ENCODE measurements around the gene P2RY14.
A peak's percentile ranks its signal among the peaks of the same experiment; 100 is the strongest.
"Not testable (repeated sequence)": the region's sequence is repeated elsewhere in the genome, so short reads cannot be mapped to it uniquely, and the experiment has no call there.

Gene P2RY14

GRCh38 chr3:151259664-151260063 lies 18.7 kb downstream of the P2RY14 start:
- DNase-seq (ENCODE audit: low spot score) = no peak

- DNase-seq (ENCODE audit: low spot score) = no peak
Measured at GRCh38 chr3:151256749-151257148, 21.6 kb downstream of the P2RY14 start.

DNA sequence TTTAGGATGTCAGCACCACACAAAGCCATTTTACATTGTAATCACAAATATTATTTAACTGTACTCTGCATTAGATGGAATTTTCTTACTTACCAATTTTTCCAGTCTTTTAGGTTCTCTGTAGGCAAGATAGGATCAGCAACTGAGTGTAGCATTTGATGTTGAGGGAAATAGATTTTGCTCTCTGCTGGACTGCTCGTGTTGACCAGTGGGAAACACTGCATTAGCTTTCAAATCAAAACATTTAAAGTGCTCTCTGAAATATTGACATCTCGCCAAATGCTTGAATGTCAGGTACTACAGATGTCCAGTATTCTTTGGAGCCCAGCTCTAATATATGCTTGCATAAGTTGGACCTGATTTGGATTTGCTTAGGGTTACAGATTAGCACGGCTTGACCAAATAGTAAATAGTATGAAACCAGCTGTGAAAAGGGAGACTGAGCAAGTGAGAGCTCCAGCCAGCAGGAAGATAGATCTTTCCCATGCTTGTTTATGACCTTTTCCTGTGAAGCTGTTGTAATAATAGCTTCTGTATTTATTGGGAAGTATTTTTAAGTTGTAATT lies 29.5 kb downstream of the P2RY14 start:
- DNase-seq (ENCODE audit: low spot score) = no peak

- not testable (repeated sequence) for DNase-seq (ENCODE audit: low spot score)
Measured at GRCh38 chr3:151242006-151242405, 36.3 kb downstream of the P2RY14 start.

- DNase-seq (ENCODE audit: low spot score) = no peak
Measured at GRCh38 chr3:151236736-151237135, 41.6 kb downstream of the P2RY14 start.

- DNase-seq (ENCODE audit: low spot score) = no peak
Measured at GRCh38 chr3:151236316-151236715, 42.0 kb downstream of the P2RY14 start.

DNA sequence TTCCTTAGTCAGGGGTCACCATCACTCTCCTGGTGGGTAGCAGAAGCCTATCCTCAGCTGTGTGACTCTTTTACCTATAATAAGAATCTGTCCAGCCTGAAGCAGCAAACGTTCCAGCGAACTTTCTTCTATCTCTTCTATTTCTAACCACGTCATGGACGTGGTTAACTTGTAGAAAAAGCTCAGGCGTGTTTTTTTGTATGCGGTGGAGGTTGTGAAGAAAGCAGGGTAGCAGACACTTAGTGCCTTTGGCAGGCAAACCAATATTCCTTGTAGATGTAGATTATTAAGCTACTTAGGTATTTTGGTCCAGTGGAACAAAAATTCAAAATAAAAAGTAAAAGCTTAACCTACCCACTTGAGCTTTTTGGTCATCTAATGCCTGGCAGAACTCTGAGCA lies 43.5 kb downstream of the P2RY14 start:
- no peak for DNase-seq (ENCODE audit: low spot score)

- DNase-seq (ENCODE audit: low spot score) = no peak
Measured at GRCh38 chr3:151232991-151233390, 45.4 kb downstream of the P2RY14 start.

- not testable (repeated sequence) for DNase-seq (ENCODE audit: low spot score)
Measured at GRCh38 chr3:151232403-151232802, 45.9 kb downstream of the P2RY14 start.

GRCh38 chr3:151230646-151231045 lies 47.7 kb downstream of the P2RY14 start:
- peak; percentile 52 for DNase-seq (ENCODE audit: low spot score)

DNA sequence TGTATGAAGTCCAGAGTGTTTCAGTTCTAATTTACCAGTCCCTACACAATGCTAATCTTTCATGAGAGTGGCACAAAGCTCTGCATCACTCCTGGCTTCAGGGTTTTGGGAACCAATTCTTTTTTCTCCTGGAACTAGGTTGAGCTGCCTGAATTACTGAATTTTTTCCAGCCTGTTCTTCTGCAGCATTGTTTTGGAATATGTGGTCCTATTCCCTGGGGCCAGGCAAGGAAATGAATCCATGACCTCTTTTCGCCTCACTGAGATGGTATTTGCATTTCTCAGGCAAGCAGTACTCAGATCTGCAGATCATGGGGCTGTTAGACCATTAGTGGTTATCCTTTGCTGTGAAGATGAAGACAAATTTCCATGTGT lies 49.7 kb downstream of the P2RY14 start:
- DNase-seq (ENCODE audit: low spot score) = peak; percentile 36

DNA sequence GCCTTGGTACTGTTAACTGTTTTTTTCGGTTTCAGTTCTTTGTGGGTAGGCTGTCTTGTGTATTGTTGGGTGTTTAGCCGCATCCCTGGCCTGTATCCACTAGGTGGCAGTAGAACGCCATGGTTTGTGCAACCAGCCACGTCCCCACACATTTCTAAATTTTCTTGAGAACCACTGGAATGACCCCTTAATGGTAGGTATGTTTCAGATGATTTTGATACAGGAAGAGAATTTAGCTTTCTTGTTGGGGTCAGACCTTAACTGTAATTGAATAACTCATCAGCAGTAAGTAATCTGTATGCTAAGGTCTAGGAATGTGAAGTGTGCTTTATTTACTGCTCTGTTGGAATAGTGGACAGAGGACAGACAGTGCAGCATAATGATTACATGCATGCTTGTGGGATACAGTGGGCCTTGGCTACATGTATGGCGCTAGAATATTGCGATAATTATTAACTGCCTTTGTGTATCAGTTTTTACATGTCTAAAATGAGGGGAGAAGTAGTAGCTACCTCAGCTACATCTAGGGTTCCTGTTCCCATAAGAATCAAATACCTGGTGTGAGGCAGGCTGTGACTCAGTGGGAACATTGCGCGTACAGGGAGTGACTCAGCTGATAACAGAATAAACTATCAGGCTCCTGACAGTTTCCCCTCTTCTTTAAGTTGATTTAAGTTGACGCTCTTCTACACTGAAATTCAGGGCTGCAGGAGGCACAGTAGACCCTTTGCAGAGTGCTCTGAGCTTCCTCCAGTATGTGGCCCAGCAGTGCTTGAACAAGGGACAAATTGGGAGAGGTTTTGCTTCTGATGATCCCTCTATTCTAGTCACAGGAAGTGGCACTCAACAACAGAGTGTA lies 50.3 kb downstream of the P2RY14 start:
- peak; percentile 89 for DNase-seq (ENCODE audit: low spot score)

DNA sequence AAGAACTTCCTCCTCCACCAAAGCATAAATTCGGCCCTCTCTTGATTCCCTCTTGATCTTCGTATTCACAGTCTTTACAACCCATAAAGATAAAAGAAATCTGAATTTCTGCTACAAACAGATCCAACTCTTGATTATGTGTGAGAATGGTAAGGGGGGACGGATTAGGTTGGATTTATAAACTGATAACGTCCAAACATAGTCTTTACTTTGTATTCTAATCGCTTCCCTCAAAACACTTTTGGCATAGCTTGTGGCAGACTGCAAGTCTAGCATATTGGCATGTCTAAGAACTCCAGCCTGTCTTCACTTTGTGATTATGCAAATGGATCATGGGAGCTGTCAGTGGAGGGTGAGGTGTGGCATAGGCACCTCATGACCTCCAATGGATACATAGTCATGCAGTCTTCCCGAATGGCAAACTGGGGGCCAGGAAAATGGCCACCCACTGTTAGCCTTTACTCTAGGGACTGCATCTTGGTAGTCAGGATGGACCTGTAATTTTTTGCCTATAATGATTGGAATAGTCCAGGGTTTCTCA lies 51.0 kb downstream of the P2RY14 start:
- DNase-seq (ENCODE audit: low spot score) = no peak

GRCh38 chr3:151226825-151227224 lies 51.5 kb downstream of the P2RY14 start:
- no peak for DNase-seq (ENCODE audit: low spot score)

- no peak for DNase-seq (ENCODE audit: low spot score)
Measured at GRCh38 chr3:151226088-151226563, 52.2 kb downstream of the P2RY14 start.

- no peak for DNase-seq (ENCODE audit: low spot score)
Measured at GRCh38 chr3:151225040-151225975, 53.0 kb downstream of the P2RY14 start.

DNA sequence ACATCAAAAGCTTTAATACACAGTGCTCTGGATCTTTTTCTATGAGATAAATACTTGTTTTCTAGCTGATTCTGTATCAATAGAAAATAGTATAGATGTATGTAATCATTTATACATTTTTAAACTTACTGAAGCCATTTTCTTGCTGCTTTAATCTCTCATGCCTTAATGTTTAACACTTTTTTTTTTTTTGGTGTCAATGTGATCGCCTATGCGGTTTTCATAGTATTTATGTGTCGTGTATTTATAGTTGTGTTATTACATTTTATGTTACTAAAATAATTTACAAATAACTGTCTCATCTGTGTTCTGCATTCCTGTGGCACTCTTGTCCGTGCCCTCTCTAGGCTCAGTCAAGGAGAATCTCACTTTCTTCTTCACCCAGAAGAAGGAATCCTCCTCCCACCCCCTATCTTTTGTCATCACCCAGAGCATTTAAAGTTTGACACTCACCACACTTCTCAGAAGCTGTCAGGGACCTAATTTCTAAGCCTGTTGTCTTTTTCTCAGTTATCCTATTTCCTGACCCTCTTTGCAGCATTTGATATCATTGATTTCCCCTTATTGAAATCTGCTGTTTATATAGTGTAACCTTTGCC lies 54.0 kb downstream of the P2RY14 start:
- DNase-seq (ENCODE audit: low spot score) = no peak

DNA sequence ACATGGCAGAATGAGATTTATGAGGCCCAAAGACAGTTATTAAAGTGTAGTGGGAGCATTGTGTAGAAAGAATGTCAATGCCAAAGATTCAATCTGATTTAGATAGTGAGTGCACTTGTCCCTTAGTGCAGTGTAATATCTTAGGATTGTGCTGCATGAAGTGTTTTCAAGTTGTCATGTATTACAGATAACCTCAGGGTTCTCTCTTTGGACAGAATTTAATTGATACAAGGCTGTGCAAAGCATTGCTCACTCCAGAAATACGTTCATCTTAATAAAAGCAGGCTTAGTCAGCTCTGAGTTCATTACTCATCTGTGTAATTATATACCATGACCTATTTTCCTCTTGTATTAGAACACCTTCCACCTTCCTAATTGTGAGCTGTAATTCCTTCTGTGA lies 59.3 kb downstream of the P2RY14 start:
- DNase-seq (ENCODE audit: low spot score) = no peak

GRCh38 chr3:151218136-151218535 lies 60.2 kb downstream of the P2RY14 start:
- DNase-seq (ENCODE audit: low spot score) = no peak

DNA sequence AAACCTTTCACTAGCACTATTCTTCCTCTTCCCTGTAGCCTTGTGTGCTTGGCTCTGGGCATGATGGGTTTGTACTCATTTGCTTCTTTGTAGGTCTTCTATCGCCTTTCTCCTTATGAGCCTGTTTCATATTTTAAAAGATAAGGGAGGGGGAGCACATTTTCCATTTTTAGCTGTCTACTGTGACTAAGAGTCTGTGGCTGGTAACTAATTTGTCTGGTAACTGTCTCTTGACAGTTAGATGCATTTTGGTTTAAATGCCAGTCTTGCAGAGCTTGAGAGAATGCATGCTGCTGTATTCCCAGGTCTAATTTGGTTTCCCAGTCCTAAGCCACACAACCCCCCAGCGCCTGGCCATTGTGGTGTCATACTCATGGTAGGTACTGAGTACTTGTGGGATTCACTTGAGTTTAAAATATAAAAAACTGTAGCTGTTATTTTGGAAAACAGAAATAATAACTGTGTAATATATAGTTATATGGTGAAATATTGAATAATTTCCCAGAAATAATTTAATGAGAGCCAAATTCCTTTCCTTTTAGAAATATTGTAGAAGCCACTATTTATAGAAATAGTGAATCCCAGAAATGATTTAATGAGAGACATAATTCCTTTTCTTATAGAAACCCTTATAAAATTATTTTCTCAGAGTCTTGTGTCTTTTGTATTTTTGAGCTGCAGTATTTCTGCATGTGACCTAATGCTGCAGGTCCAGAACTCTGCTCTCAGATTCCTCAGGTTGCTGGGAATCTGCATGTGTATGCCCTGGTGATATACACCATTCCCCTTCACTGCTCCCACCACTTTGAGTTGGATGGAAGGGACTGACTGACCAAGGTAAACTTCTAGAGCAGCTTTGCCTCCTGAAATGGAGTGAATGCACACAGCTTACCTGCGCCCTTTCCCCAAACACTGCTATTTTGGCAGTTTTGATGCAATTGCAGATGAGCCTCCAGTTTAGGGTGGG lies 61.4 kb downstream of the P2RY14 start:
- no peak for DNase-seq (ENCODE audit: low spot score)

DNA sequence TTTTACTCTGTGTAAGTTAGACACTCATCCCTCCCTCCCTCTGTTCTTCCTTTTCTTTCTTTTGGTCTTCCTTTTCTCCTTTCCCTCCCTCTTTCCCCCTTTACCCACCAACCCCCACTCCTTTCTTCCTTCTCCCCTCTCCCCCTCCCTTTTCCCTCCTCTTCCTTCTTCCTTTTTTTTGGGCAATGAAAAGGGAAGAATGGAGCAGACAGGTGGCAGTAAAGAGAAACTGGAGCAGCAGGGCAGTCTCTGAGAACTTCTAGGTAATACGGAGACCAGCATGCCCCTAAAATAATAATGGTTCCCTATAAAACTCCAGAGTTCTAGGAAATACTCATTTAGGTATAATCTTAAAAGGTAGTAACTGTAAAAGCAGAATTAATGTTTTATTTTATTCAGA lies 63.9 kb downstream of the P2RY14 start:
- DNase-seq (ENCODE audit: low spot score) = no peak
